Esophagus squamous epithelium (tissue), 5 donors: ENCODE results near the gene SERPINB7. TPM values are rescaled to one million over a fixed set of nuclear protein-coding genes. Genes with fewer than 3 reads are reported as not detected.

Source experiments
- DNase-seq: peaks from one replicate; lab custom pipeline; 2025; lab: John Stamatoyannopoulos, UW
- H3K27ac ChIP-seq, 4 donors: fragments of 200-600 bp; sonication (generic); one replicate each; pipeline ENCODE4 v1.5.1; 2016 to 2019; ENCODE audit warnings: mild to moderate bottlenecking in 1 of 4
- H3K27me3 ChIP-seq, 4 donors: fragments of 200-600 bp; sonication (generic); 1 replicate in 3 of 4; 2 replicates in 1 of 4; pipeline versions ENCODE4 v1.5.1 to v1.6.0; 2017 to 2021; ENCODE audit warnings: antibody characterized with exemption in 1 of 4
- H3K36me3 ChIP-seq, 3 donors: fragments of 200-600 bp; sonication (generic); one replicate each; pipeline ENCODE4 v1.5.1; 2016 to 2019
- H3K4me1 ChIP-seq, 3 donors: fragments of 200-600 bp; sonication (generic); one replicate each; pipeline ENCODE4 v1.5.1; 2017 to 2019
- H3K4me3 ChIP-seq, 4 donors: fragments of 200-600 bp; sonication (generic); 1 replicate in 3 of 4; 2 replicates in 1 of 4; pipeline ENCODE4 v1.5.1; 2016 to 2019; ENCODE audit warnings: mild to moderate bottlenecking in 2 of 4, moderate library complexity in 1 of 4
- H3K9me3 ChIP-seq, 3 donors: fragments of 200-600 bp; sonication (generic); one replicate each; pipeline ENCODE4 v1.5.1; 2016 to 2019
- POLR2A ChIP-seq, 4 donors: fragments of 450-650 bp; IDR thresholded peaks; one replicate each; pipeline ENCODE4 v1.6.1; 2017; ENCODE audit warnings: antibody characterized with exemption in 4 of 4, mild to moderate bottlenecking in 4 of 4, moderate library complexity in 3 of 4
- WGBS, 2 donors: methylation state at CpG; one replicate each; pipeline ENCODE4 v1.1.5; 2018; 5-methylcytosine and 5-hydroxymethylcytosine counted together
- intact Hi-C: fragments of 100-400 bp; cut with DNase I; formaldehyde crosslinking; loops from one replicate; pipeline ENCODE4 v1.15.0; 2022
- total RNA-seq, 4 donors: library from RNA; depleted of rRNA; stranded (reverse); fragments of >200 nt; gene quantifications; one replicate each; pipeline ENCODE4 v1.1.0, GENCODE V29; 2016
- TF ChIP-seq, protein P1 (sequence below), 6 experiments: fragments of 450-650 bp in 4 of 6; fragments of 200-600 bp in 2 of 6; sonication (generic) in 2 of 6; IDR thresholded peaks; one replicate each; pipeline ENCODE4 v1.5.1; 2016 to 2019; ENCODE audit warnings: antibody characterized with exemption in 6 of 6, mild to moderate bottlenecking in 4 of 6, moderate library complexity in 4 of 6
- donor health status: DM: yes; HTN: yes; CAD: no.

SERPINB7 gene
- total RNA-seq, 4 donors from 2014 or later = 0.21 to 1.6 (median 1.1) TPM; not detected in 1

DNA sequence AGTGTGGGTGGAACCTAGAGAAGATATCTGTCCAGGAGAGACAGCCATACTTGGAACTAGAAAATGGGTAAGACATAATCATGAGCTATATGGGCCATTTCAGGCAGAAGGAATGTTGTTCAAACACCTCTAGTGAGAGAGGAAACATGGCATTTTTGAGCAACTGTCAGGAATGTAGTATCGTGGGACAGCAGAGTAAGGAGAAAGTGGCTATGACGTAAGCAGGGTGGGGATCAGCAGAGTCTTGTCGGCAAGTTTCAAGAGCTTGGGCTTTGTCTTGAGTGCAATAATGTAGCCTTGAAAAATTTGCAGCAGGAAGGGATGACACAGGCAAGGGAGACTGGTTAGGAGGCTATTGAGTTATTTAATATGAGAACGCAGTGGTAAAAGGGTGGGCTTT is 20.4 kb downstream of the SERPINB7 start:
- Histone ChIP-seq H3K9me3 (no peaks in the 10 kb centered on the region), H3K4me3 (no peak overlapping the region), H3K27ac (no peak overlapping the region), H3K36me3 (no peaks in the 10 kb centered on the region), H3K27me3 (no peaks in the 10 kb centered on the region), H3K4me1 (no peaks in the 10 kb centered on the region)
- WGBS, 2 donors = 83 to 86% methylated on average over 4 of the region's 4 CpGs
- no peak for DNase-seq
- TF ChIP-seq POLR2A (IDR thresholded peaks at IDR 0.05) = no peak
- TF ChIP-seq, protein P1, sequence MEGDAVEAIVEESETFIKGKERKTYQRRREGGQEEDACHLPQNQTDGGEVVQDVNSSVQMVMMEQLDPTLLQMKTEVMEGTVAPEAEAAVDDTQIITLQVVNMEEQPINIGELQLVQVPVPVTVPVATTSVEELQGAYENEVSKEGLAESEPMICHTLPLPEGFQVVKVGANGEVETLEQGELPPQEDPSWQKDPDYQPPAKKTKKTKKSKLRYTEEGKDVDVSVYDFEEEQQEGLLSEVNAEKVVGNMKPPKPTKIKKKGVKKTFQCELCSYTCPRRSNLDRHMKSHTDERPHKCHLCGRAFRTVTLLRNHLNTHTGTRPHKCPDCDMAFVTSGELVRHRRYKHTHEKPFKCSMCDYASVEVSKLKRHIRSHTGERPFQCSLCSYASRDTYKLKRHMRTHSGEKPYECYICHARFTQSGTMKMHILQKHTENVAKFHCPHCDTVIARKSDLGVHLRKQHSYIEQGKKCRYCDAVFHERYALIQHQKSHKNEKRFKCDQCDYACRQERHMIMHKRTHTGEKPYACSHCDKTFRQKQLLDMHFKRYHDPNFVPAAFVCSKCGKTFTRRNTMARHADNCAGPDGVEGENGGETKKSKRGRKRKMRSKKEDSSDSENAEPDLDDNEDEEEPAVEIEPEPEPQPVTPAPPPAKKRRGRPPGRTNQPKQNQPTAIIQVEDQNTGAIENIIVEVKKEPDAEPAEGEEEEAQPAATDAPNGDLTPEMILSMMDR (IDR thresholded peaks at IDR 0.05) = no peak
- intact Hi-C loops = no loop called here

DNA sequence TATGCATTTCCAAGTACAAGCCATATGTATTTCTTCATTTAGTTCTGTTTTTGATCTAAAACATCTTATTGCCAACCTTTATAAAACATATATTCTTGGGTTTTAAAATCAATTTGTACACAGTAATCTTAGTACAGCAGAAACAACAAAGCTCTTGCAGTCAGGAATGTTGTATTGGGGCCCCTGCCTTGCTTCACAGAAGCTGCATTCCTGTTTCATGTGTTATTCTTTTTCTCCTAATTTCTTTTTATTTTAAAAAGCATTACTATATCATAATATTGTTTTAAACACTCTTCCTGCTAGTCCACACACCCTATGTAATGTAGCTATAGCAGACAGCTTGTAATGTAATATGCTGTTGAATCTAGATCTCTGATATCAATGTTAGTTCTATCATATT is 24.0 kb downstream of the SERPINB7 start:
- Histone ChIP-seq H3K4me3 (no peak overlapping the region), H3K4me1 (no peaks in the 10 kb centered on the region), H3K27ac (no peak overlapping the region), H3K36me3 (no peaks in the 10 kb centered on the region), H3K27me3 (no peaks in the 10 kb centered on the region), H3K9me3 (no peaks in the 10 kb centered on the region)
- TF ChIP-seq, protein P1 (IDR thresholded peaks at IDR 0.05) = no peak
- no peak for TF ChIP-seq POLR2A (IDR thresholded peaks at IDR 0.05)
- intact Hi-C loops = no loop called here
- no peak for DNase-seq

DNA sequence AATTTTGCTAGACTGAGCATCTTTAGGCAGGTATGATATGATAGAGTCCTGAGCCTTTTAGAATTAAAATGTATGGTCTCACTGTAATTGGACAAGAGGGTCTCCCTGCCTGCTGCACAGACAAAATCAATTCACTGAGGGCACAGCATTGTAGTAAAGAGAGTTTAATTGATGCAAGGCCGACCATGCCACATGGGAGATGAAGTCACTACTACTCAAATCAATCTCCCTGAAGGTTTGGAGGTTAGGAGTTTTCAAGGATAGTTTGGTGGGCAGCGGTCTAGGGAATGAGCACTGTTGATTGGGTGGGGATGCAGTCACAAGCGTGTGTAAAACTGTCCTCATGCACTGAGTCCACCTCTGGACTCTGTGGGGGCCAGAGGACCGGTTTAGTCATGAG is 26.1 kb downstream of the SERPINB7 start:
- no peaks in the 10 kb centered on the region for H3K9me3 ChIP-seq
- H3K36me3 ChIP-seq = no peaks in the 10 kb centered on the region
- H3K4me3 ChIP-seq = no peak overlapping the region
- WGBS, 2 donors = 79 to 95% methylated on average over 4 of the region's 4 CpGs
- no peaks in the 10 kb centered on the region for H3K27me3 ChIP-seq
- no peak overlapping the region for H3K27ac ChIP-seq
- no peak for DNase-seq
- intact Hi-C loops = no loop called here
- TF ChIP-seq, protein P1 (IDR thresholded peaks at IDR 0.05) = no peak
- no peak for TF ChIP-seq POLR2A (IDR thresholded peaks at IDR 0.05)
- H3K4me1 ChIP-seq = no peaks in the 10 kb centered on the region

DNA sequence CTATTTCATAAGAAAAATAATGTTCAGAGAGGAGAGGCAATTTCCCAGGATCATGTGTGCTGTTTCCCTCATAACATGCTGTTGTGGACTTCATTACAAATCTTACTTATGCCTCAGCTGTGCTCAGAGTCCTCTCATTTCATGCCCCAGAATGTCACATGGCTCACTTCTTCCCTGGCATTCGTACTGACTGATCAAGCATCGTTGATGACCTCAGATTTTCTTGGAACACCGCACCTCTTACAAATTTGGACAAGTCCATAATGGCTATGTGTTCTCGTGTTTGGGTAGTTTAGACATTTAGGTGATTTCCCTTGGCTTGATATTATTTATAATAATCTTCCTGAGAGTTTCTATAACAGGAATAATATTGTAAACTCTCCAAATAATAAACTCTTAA is 32.9 kb downstream of the SERPINB7 start:
- no peaks in the 10 kb centered on the region for H3K4me1 ChIP-seq
- no peaks in the 10 kb centered on the region for H3K27me3 ChIP-seq
- intact Hi-C loops = no loop called here
- H3K9me3 ChIP-seq = no peaks in the 10 kb centered on the region
- no peak for DNase-seq
- no peak overlapping the region for H3K27ac ChIP-seq
- no peak for TF ChIP-seq POLR2A (IDR thresholded peaks at IDR 0.05)
- TF ChIP-seq, protein P1 (IDR thresholded peaks at IDR 0.05) = no peak
- no peak overlapping the region for H3K4me3 ChIP-seq
- no peaks in the 10 kb centered on the region for H3K36me3 ChIP-seq
- WGBS, 2 donors = 22 to 26% methylated on average over 4 of the region's 4 CpGs

DNA sequence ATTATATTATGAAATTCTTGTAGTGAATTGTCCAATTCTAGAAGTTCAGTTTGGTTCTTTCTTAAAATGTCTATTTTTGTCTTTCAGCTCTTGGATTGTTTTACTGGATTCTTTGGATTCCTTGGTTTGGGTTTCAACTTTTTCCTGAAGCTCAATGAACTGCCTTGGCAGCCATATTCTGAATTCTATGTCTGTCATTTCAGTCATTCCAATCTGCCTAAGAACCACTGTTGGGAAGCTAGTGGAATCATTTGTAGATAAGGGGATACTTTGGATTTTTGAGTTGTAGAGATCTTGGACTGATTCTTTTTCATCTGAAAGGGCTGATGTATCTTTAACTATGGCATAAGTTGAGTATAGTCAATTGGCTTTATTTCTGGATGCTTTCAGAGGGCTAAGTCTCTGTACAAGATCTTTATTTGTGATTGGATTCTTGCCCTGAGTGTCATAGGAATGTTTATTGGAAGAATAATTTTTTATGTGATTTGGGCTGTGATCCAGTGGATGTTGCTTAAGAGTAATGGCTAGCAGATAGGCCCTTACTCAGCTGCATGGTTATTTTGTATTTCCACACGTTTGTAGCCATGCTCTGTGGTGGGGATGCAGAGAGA is 42.3 kb downstream of the SERPINB7 start:
- Histone ChIP-seq H3K27ac (peak overlapping the region in 1 of 4 donors; percentile 9), H3K36me3 (no peaks in the 10 kb centered on the region), H3K27me3 (no peaks in the 10 kb centered on the region), H3K9me3 (peaks cover 0 to 6% (median 0%) of the 10 kb centered on the region in 3 donors), H3K4me3 (no peak overlapping the region), H3K4me1 (peaks cover 0 to 7% (median 0%) of the 10 kb centered on the region in 3 donors)
- WGBS, 2 donors = 30 to 57% methylated on average over 1 of the region's 1 CpG
- intact Hi-C loops = no loop called here
- TF ChIP-seq, protein P1 (IDR thresholded peaks at IDR 0.05) = no peak
- no peak for TF ChIP-seq POLR2A (IDR thresholded peaks at IDR 0.05)
- no peak for DNase-seq
